RWPE2 (cell line): ENCODE measurements around the gene GAGE12J.
"Not testable (repeated sequence)": the region's sequence is repeated elsewhere in the genome, so short reads cannot be mapped to it uniquely, and the experiment has no call there.

Experiments
- ATAC-seq: fragments of 200-7000 bp; cut with Tn5 transposase; 3 replicates; pipeline ENCODE4 v1.9.1; 2021; ENCODE audit warnings: low read depth
- DNase-seq: peaks from one replicate; pipeline ENCODE4 v3.0.0-alpha.2; 2020; ENCODE audit warnings: low spot score
- H3K27ac ChIP-seq: fragments of 450-650 bp; 2 replicates; pipeline ENCODE4 v1.5.1; 2017; ENCODE audit warnings: mild to moderate bottlenecking; ENCODE audit not compliant: poor library complexity, severe bottlenecking
- H3K27me3 ChIP-seq: fragments of 250-450 bp; sonication (Bioruptor Pico); 2 replicates; pipeline ENCODE4 v1.5.1; 2021; ENCODE audit warnings: mild to moderate bottlenecking, moderate library complexity; ENCODE audit not compliant: insufficient read depth, poor library complexity, severe bottlenecking
- H3K36me3 ChIP-seq: fragments of 250-450 bp; sonication (Bioruptor Pico); 2 replicates; pipeline ENCODE4 v1.5.1; 2020; ENCODE audit warnings: low read depth, mild to moderate bottlenecking, moderate library complexity
- H3K4me1 ChIP-seq: fragments of 250-450 bp; sonication (Bioruptor Pico); 2 replicates; pipeline ENCODE4 v1.5.1; 2021; ENCODE audit warnings: mild to moderate bottlenecking, moderate library complexity; ENCODE audit not compliant: insufficient read depth, poor library complexity, severe bottlenecking
- H3K4me3 ChIP-seq: fragments of 250-450 bp; sonication (Bioruptor Pico); 2 replicates; pipeline ENCODE4 v1.5.1; 2021; ENCODE audit warnings: mild to moderate bottlenecking, moderate library complexity; ENCODE audit not compliant: severe bottlenecking
- H3K9me3 ChIP-seq: fragments of 250-450 bp; sonication (Bioruptor Pico); 2 replicates; pipeline ENCODE4 v1.5.1; 2021; ENCODE audit warnings: mild to moderate bottlenecking, moderate library complexity; ENCODE audit not compliant: severe bottlenecking
- TF ChIP-seq, protein P1 (sequence below): fragments of 450-650 bp; IDR thresholded peaks from one replicate; pipeline ENCODE4 v1.5.1; 2017; ENCODE audit warnings: mild to moderate bottlenecking, moderate library complexity; ENCODE audit not compliant: poor library complexity, severe bottlenecking

Gene GAGE12J

DNA sequence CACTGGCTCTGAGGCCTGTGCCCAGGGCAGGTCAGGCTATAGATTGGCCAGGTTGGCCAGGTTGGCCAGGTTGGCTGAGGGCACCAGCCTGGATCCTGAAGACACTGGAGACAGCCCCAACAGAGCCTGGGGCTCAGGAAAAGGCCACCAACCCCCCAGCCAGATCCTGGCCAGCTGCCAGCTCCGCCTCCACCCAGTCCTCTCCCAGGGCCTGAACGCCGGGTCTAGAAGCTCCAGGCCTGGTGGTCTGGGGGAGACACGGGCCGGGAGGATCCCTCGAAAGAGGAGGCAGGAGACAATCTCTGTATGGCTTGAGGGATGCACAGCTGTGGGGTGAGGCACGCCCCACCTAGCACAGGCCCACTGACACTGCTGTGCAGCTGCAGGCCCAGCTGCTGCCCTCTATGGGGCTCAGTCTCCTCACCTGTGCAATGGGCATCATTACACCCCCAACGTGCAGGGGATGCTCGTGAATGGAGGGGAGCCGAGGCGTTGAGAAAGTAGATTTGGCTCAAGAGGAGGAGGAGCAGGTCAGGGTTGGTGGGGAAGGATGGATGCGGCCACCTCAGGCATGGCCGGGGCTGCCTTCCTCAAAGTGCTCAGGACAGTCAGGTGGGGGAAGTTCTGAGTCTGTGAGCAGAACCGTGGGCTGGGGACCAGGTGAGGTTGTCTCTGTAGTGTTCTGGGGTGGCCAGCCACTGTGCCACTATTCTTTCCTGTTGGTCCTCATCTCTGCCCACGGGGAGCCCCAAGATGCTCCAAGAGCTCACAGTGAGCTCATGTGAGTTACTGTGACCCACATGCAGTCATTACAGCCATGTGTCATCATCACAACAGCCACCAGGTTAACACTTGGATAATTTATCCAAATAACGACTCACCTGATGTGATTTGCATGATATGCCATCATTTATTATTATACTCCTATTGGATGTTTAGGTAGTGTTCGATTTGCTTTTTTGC is 29.2 kb upstream of the GAGE12J start:
- H3K9me3 ChIP-seq: no peaks in the 10 kb centered on the region
- H3K27me3 ChIP-seq: no peaks in the 10 kb centered on the region
- no peaks in the 10 kb centered on the region for H3K36me3 ChIP-seq
- H3K4me3 ChIP-seq: no peak overlapping the region
- TF ChIP-seq, protein P1, sequence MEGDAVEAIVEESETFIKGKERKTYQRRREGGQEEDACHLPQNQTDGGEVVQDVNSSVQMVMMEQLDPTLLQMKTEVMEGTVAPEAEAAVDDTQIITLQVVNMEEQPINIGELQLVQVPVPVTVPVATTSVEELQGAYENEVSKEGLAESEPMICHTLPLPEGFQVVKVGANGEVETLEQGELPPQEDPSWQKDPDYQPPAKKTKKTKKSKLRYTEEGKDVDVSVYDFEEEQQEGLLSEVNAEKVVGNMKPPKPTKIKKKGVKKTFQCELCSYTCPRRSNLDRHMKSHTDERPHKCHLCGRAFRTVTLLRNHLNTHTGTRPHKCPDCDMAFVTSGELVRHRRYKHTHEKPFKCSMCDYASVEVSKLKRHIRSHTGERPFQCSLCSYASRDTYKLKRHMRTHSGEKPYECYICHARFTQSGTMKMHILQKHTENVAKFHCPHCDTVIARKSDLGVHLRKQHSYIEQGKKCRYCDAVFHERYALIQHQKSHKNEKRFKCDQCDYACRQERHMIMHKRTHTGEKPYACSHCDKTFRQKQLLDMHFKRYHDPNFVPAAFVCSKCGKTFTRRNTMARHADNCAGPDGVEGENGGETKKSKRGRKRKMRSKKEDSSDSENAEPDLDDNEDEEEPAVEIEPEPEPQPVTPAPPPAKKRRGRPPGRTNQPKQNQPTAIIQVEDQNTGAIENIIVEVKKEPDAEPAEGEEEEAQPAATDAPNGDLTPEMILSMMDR: no peak
- H3K27ac ChIP-seq: no peak overlapping the region
- no peak for ATAC-seq
- DNase-seq: no peak
- H3K4me1 ChIP-seq: no peaks in the 10 kb centered on the region

DNA sequence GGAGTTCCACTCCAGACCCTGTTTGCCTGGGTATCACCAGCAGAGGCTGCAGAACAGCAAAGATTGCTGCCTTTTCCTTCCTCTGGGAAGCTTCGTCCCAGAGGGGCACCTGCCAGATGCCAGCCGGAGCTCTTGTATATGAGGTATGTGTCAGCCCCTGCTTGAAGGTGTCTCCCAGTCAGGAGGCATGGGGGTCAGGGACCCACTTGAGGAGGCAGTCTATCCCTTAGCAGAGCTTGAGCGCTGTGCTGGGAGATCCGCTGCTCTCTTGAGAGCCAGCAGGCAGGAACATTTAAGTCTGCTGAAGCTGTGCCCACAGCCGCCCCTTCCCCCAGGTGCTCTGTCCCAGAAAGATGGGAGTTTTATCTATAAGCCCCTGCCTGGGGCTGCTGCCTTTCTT is 22.5 kb upstream of the GAGE12J start:
- not testable (repeated sequence) for H3K27me3 ChIP-seq, DNase-seq, H3K27ac ChIP-seq, ATAC-seq, H3K36me3 ChIP-seq, H3K4me1 ChIP-seq, H3K4me3 ChIP-seq, H3K9me3 ChIP-seq

DNA sequence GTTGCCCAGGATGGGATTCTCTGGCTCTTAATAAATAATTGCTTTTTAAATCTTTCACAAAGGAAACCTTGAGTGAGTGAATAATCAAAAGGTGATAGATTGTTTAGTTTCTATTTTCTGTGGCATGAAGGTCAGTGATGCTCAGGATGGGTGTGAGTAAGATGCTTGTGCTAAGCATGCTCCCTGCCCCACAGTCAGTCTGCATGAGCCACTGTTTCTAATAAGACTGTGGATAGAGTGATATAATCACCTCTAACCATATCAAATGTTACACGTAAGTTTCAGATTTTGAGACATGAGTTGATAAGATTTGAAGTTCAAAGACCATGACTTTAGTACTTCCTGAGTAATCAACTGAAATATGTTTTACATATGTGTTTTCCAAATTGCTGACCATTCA is 21.1 kb upstream of the GAGE12J start:
- ATAC-seq (no peak), DNase-seq (no peak)
- H3K27ac ChIP-seq: no peak overlapping the region
- TF ChIP-seq, protein P1: no peak
- no peaks in the 10 kb centered on the region for H3K36me3 ChIP-seq
- H3K27me3 ChIP-seq: no peaks in the 10 kb centered on the region
- H3K9me3 ChIP-seq: no peaks in the 10 kb centered on the region
- H3K4me3 ChIP-seq: no peak overlapping the region
- no peaks in the 10 kb centered on the region for H3K4me1 ChIP-seq

DNA sequence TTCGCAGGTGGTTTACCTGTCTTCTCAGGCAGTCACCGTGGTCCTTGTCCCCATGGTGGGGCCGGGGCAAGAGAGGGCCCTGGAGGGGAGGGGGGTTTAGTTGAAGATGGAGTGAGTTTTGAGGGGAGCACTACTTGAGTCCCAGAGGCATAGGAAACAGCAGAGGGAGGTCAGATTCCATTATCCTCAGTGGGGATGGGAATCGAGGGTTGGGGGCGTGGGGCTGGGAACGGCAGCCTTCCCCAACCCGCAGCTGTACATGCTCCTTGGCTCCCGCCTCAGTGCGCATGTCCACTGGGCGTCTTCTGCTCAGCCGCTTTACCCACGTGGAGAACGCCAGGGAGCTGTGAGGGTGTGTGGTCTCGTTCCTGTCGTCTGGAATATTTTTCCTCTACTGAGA is 18.5 kb upstream of the GAGE12J start, which contains the start of gene GAGE10:
Gene GAGE10 (plus strand): TSS at position 301 of the 400 bp plus-strand sequence. CDS start 1,214 bp downstream, outside the sequence.
- H3K27me3 ChIP-seq: no peaks in the 10 kb centered on the region
- ATAC-seq: no peak
- TF ChIP-seq, protein P1: no peak

DNA sequence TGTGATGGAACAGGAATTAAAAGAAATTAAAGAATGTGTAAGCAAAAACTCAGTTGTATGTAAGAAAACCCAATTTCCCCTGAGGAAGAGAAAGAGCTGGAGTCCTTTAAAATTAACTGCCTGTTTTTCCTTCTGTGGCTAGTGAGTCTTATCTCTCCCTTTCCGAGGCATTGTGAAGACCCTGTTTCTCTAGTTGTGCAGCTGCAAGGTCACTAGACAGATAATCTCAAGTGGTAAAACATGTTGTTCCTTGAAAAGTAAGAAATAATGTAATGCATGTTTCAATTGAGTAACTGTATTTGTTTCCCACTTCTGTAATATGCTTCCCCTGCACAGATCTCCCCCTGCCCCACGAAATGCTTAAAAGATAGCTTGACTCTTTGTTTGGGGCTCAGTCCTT is 14.1 kb upstream of the GAGE12J start:
- H3K9me3 ChIP-seq, H3K27me3 ChIP-seq: not testable (repeated sequence)

More for the DNA sequence above, 18.5 kb upstream of the GAGE12J start, which contains the start of gene GAGE10:
- DNase-seq: no peak
- Histone ChIP-seq H3K27ac (no peak within 1 kb of the TSS), H3K4me3 (no peak within 1 kb of the TSS), H3K9me3 (no peaks in the 10 kb centered on the region), H3K4me1 (no peaks in the 10 kb centered on the region), H3K36me3 (no peaks in the 10 kb centered on the region)

More for the DNA sequence above, 14.1 kb upstream of the GAGE12J start:
- not testable (repeated sequence) for H3K4me3 ChIP-seq, H3K4me1 ChIP-seq, DNase-seq, H3K27ac ChIP-seq, ATAC-seq, H3K36me3 ChIP-seq
